H1 (cell line): ENCODE results near the gene SLC9A3. TPM values are rescaled to one million over a fixed set of nuclear protein-coding genes. Genes with fewer than 3 reads are reported as not detected.

Source experiments
- CTCF ChIA-PET: fragments of 300-600 bp; sonication (Branson Sonifier 250); formaldehyde crosslinking; loops from one replicate; lab custom pipeline; 2021; ENCODE audit not compliant: partially characterized antibody; lab: Charles Lee
- POLR2A ChIA-PET: fragments of 300-600 bp; sonication (Branson Sonifier 250); formaldehyde crosslinking; loops from one replicate; lab custom pipeline; 2021; ENCODE audit warnings: inconsistent platforms; ENCODE audit not compliant: partially characterized antibody; lab: Charles Lee
- DNase-seq, 2 experiments: peaks; one replicate each; pipeline versions ENCODE4 v3.0.0 to v3.0.0-alpha.2; 2010 to 2022; ENCODE audit warnings: low spot score in 2 of 2, low read depth in 1 of 2, mixed read lengths in 1 of 2
- FAIRE-seq: peaks from 2 replicates; lab custom pipeline; 2011; peaks lifted over from hg19 to GRCh38; lab: Jason Lieb, UNC
- H2AFZ ChIP-seq: 2 replicates; pipeline ENCODE4 v1.8.1; 2012; ENCODE audit warnings: low read length, inconsistent platforms
- H2AK5ac ChIP-seq: 2 replicates; pipeline ENCODE4 v1.6.1; 2013; ENCODE audit warnings: low read depth, low read length
- H2BK120ac ChIP-seq: replicated peaks from 2 replicates; pipeline ENCODE3; 2013; ENCODE audit warnings: low read depth, low read length, inconsistent platforms
- H2BK12ac ChIP-seq: 2 replicates; pipeline ENCODE4 v1.6.1; 2013; ENCODE audit warnings: low read depth, low read length
- H2BK15ac ChIP-seq: 2 replicates; pipeline ENCODE4 v1.6.1; 2013; ENCODE audit warnings: low read length
- H2BK20ac ChIP-seq: 2 replicates; pipeline ENCODE4 v1.6.1; 2013; ENCODE audit warnings: low read length
- H2BK5ac ChIP-seq: 2 replicates; pipeline ENCODE4 v1.6.1; 2013; ENCODE audit warnings: low read depth, low read length
- H3K14ac ChIP-seq: 2 replicates; pipeline ENCODE4 v1.6.1; 2013; ENCODE audit warnings: inconsistent platforms; ENCODE audit not compliant: insufficient read length
- H3K18ac ChIP-seq: 2 replicates; pipeline ENCODE4 v1.6.1; 2013; ENCODE audit warnings: low read length; ENCODE audit errors: extremely low read depth
- H3K23ac ChIP-seq: 2 replicates; pipeline ENCODE4 v1.6.1; 2013; ENCODE audit warnings: inconsistent platforms; ENCODE audit not compliant: insufficient read length
- H3K23me2 ChIP-seq: 2 replicates; pipeline ENCODE4 v1.6.1; 2013; ENCODE audit warnings: low read depth, low read length
- H3K27ac ChIP-seq: 2 replicates; pipeline ENCODE4 v1.6.1; 2011; ENCODE audit warnings: low read depth, low read length, inconsistent platforms
- H3K27me3 ChIP-seq, 4 experiments: replicated peaks in 1 of 4; 1 replicate in 1 of 4; 2 replicates in 3 of 4; pipeline versions ENCODE4 v1.6.1 to v1.8.1; 2011 to 2013; ENCODE audit warnings: low read length in 3 of 4, mild to moderate bottlenecking in 3 of 4, inconsistent platforms in 2 of 4, mixed read lengths in 2 of 4, moderate library complexity in 1 of 4; ENCODE audit not compliant: control insufficient read depth in 3 of 4, insufficient read depth in 3 of 4; ENCODE audit errors: extremely low read depth in 1 of 4
- H3K36me3 ChIP-seq, 4 experiments: 2 replicates each; pipeline versions ENCODE4 v1.6.1 to v1.8.1; 2011 to 2013; ENCODE audit warnings: mild to moderate bottlenecking in 4 of 4, low read length in 3 of 4, moderate library complexity in 2 of 4, control low read depth in 1 of 4, inconsistent platforms in 1 of 4; ENCODE audit not compliant: insufficient read depth in 4 of 4, control insufficient read depth in 2 of 4
- H3K4ac ChIP-seq: replicated peaks from 2 replicates; pipeline ENCODE3; 2013; ENCODE audit warnings: low read length, low read depth, mixed read lengths, inconsistent platforms; ENCODE audit not compliant: insufficient read length
- H3K4me1 ChIP-seq, 4 experiments: replicated peaks in 1 of 4; 1 replicate in 1 of 4; 2 replicates in 3 of 4; pipeline versions ENCODE4 v1.6.1 to v1.8.1; 2011 to 2013; ENCODE audit warnings: low read length in 3 of 4, inconsistent platforms in 2 of 4, mixed read lengths in 1 of 4; ENCODE audit not compliant: insufficient read depth in 4 of 4, control insufficient read depth in 3 of 4
- H3K4me2 ChIP-seq, 2 experiments: 2 replicates each; pipeline versions ENCODE4 v1.6.1 to v1.8.1; 2011 to 2013; ENCODE audit warnings: low read depth in 2 of 2, low read length in 2 of 2, control low read depth in 1 of 2, inconsistent platforms in 1 of 2, mild to moderate bottlenecking in 1 of 2; ENCODE audit not compliant: insufficient read depth in 1 of 2
- H3K4me3 ChIP-seq, 4 experiments: fragments of 200-600, 300-600 bp in 1 of 4; sonication (generic), shearing (Covaris generic), sonication (Bioruptor Twin) in 1 of 4; 2 replicates each; pipeline versions ENCODE4 v1.5.1 to v1.8.1; 2011 to 2016; ENCODE audit warnings: low read length in 4 of 4, low read depth in 3 of 4, control low read depth in 2 of 4, inconsistent platforms in 2 of 4, mild to moderate bottlenecking in 2 of 4, mixed read lengths in 1 of 4, moderate library complexity in 1 of 4; ENCODE audit not compliant: insufficient read depth in 2 of 4; ENCODE audit errors: extremely low read depth in 1 of 4
- H3K56ac ChIP-seq: replicated peaks from 2 replicates; pipeline ENCODE3; 2013; ENCODE audit warnings: low read depth, mild to moderate bottlenecking, mixed read lengths, low read length, inconsistent platforms; ENCODE audit not compliant: insufficient read length
- H3K79me1 ChIP-seq: 2 replicates; pipeline ENCODE4 v1.6.1; 2013; ENCODE audit warnings: low read depth, low read length, control low read depth
- H3K79me2 ChIP-seq, 2 experiments: 2 replicates each; pipeline versions ENCODE4 v1.6.1 to v1.8.1; 2012 to 2013; ENCODE audit warnings: low read length in 2 of 2, mild to moderate bottlenecking in 2 of 2, inconsistent platforms in 1 of 2; ENCODE audit not compliant: insufficient read depth in 2 of 2, control insufficient read depth in 1 of 2
- H3K9ac ChIP-seq, 4 experiments: replicated peaks in 1 of 4; 1 replicate in 1 of 4; 2 replicates in 3 of 4; pipeline versions ENCODE4 v1.6.1 to v1.8.1; 2011 to 2013; ENCODE audit warnings: low read depth in 3 of 4, low read length in 3 of 4, control low read depth in 2 of 4, mild to moderate bottlenecking in 2 of 4, moderate library complexity in 2 of 4, inconsistent platforms in 1 of 4; ENCODE audit errors: extremely low read depth in 1 of 4
- H3K9me3 ChIP-seq, 2 experiments: 2 replicates each; pipeline versions ENCODE4 v1.6.1 to v1.8.1; 2012 to 2013; ENCODE audit warnings: mild to moderate bottlenecking in 2 of 2, moderate library complexity in 2 of 2, control low read depth in 1 of 2, inconsistent platforms in 1 of 2, low read depth in 1 of 2, low read length in 1 of 2, mixed read lengths in 1 of 2; ENCODE audit not compliant: insufficient read depth in 2 of 2
- H4K20me1 ChIP-seq, 2 experiments: replicated peaks in 1 of 2; 2 replicates each; pipeline versions ENCODE3 to v1.8.1; 2011 to 2013; ENCODE audit warnings: inconsistent platforms in 2 of 2, low read length in 2 of 2, mild to moderate bottlenecking in 1 of 2; ENCODE audit not compliant: insufficient read depth in 2 of 2, control insufficient read depth in 1 of 2
- H4K5ac ChIP-seq: 2 replicates; pipeline ENCODE4 v1.6.1; 2013; ENCODE audit warnings: low read length, low read depth, mixed read lengths, inconsistent platforms; ENCODE audit not compliant: insufficient read length
- H4K8ac ChIP-seq: 2 replicates; pipeline ENCODE4 v1.8.0; 2013; ENCODE audit warnings: mild to moderate bottlenecking, moderate library complexity, low read length, inconsistent platforms; ENCODE audit not compliant: insufficient read depth; ENCODE audit errors: extremely low read depth
- H4K91ac ChIP-seq: replicated peaks from 2 replicates; pipeline ENCODE3; 2013; ENCODE audit warnings: low read length, mixed read lengths, inconsistent platforms; ENCODE audit not compliant: insufficient read length
- RNF2 ChIP-seq: fragments of 200-900, 300-1000 bp; sonication (generic); IDR thresholded peaks from 2 replicates; pipeline ENCODE4 v1.7.1; 2016; ENCODE audit warnings: borderline replicate concordance, low read depth, mild to moderate bottlenecking, antibody characterized with exemption, low read length; ENCODE audit not compliant: poor library complexity, severe bottlenecking; ENCODE audit errors: missing control alignments
- WGBS, 2 experiments: shearing (Covaris generic) in 1 of 2; methylation state at CpG; one replicate each; pipeline versions ENCODE4 v1.1.6 to v1.1.7; 2013 to 2015; ENCODE audit warnings: low lambda C conversion rate in 2 of 2, mixed read lengths in 2 of 2, inconsistent platforms in 1 of 2, low coverage in 1 of 2, missing lambda C conversion rate in 1 of 2; ENCODE audit not compliant: insufficient replicate concordance in 2 of 2, insufficient coverage in 1 of 2, insufficient read length in 1 of 2; ENCODE audit errors: extremely low coverage in 1 of 2, missing lambda C conversion rate in 1 of 2; 5-methylcytosine and 5-hydroxymethylcytosine counted together
- polyA plus RNA-seq, 7 experiments: library from polyadenylated mRNA; depleted of rRNA in 3 of 7; stranded (reverse) in 5 of 7; unstranded in 2 of 7; fragments of >200 nt in 5 of 7; fragments of 200-250 nt in 2 of 7; gene quantifications; 1 replicate in 5 of 7; 2 replicates in 1 of 7; 4 replicates in 1 of 7; pipeline versions ENCODE4 v1.2.1 to v1.2.3, GENCODE V29; 2011 to 2013; ENCODE audit warnings: missing spikeins in 2 of 7, mixed read lengths in 2 of 7
- total RNA-seq: library from RNA; stranded (reverse); fragmentation: NEBNext Ultra II Directional; extraction: Animal tissue kit (Norgen Biotek cat#: 25700); gene quantifications from 2 replicates; pipeline ENCODE4 v1.2.1, GENCODE V29; 2021
- TF ChIP-seq, protein P1 (sequence below): IDR thresholded peaks from 2 replicates; pipeline ENCODE4 v1.6.1; 2012; ENCODE audit warnings: inconsistent platforms

SLC9A3 gene
- total and polyA plus RNA-seq, 2 of the 8 experiments (the other 6 are each of a cell fraction or from before 2014, with no cell fraction given), result 0.95 to 1.0 TPM

DNA sequence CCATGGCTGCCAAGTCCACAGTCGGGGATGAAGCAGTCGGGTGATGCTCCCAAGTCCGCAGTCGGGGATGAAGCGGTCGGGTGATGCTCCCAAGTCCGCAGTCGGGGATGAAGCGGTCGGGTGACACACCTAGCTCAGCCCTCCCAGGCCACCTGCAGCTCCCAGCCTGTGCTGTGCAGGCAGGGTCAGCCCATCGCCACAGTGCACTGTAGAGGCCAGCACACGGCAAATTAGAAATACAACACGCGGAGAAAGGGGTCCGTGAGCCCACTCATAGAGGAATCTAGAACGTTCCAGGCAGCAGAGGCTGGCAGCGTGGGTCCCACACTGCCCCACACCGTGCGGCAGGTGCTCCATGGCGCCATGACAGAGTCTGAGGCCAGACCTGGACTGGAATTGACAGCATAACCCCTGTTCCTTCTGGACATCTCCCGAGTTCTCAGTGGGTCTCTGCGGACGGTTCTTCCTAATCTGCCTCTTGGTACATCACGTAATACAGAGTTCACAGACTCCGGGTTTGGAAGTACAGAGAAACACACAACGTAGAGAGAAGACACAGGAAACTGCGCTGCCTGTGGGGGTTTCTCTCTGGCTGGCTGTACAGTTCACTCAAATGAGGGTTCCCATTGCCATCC, 89.0 kb downstream of the SLC9A3 start:
- peaks cover 0 to 2% of the 10 kb centered on the region in 2 experiments for H4K20me1 ChIP-seq
- POLR2A ChIA-PET, result interaction anchor here (1.3 kb wide), 1 partner anchor 36 kb away, joined by 3 read pairs; no protein-coding TSS in a partner anchor
- no peaks in the 10 kb centered on the region for H3K23me2 ChIP-seq
- no peak overlapping the region for H4K8ac ChIP-seq
- H3K27ac ChIP-seq, result no peak overlapping the region
- H3K56ac ChIP-seq, result no peak overlapping the region
- H3K9ac ChIP-seq, result no peak overlapping the region
- H4K5ac ChIP-seq, result no peak overlapping the region
- H3K79me2 ChIP-seq, result no peaks in the 10 kb centered on the region
- H2BK20ac ChIP-seq, result no peak overlapping the region
- H3K4me2 ChIP-seq, result no peak overlapping the region
- H2BK12ac ChIP-seq, result no peak overlapping the region
- no peaks in the 10 kb centered on the region; a peak in 1 of 7 replicates for H3K4me1 ChIP-seq
- no peaks in the 10 kb centered on the region for H3K79me1 ChIP-seq
- no peak overlapping the region for H3K23ac ChIP-seq
- H2BK15ac ChIP-seq, result no peak overlapping the region
- H3K4me3 ChIP-seq, result no peak overlapping the region
- H2BK5ac ChIP-seq, result no peak overlapping the region
- DNase-seq (no peak), FAIRE-seq (no peak)
- H2AK5ac ChIP-seq, result no peak overlapping the region
- H2AFZ ChIP-seq, result no peak overlapping the region
- no peak for TF ChIP-seq RNF2
- TF ChIP-seq, protein P1, sequence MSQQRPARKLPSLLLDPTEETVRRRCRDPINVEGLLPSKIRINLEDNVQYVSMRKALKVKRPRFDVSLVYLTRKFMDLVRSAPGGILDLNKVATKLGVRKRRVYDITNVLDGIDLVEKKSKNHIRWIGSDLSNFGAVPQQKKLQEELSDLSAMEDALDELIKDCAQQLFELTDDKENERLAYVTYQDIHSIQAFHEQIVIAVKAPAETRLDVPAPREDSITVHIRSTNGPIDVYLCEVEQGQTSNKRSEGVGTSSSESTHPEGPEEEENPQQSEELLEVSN, result no peak
- no peak overlapping the region for H3K4ac ChIP-seq
- 93% methylated on average over 27 of the region's 27 CpGs; no CpG with 5 or more reads in 1 of the 2 experiments for WGBS, 2 experiments
- H2BK120ac ChIP-seq, result no peak overlapping the region
- no peak overlapping the region for H3K18ac ChIP-seq
- H3K36me3 ChIP-seq, result no peaks in the 10 kb centered on the region
- no peaks in the 10 kb centered on the region for H3K9me3 ChIP-seq
- H4K91ac ChIP-seq, result no peak overlapping the region
- CTCF ChIA-PET, result interaction anchor here (0.6 to 9.7 kb wide), 16 partner anchors 9 to 248 kb away, joined by 3 to 99 read pairs (median 4); no protein-coding TSS in a partner anchor
- H3K27me3 ChIP-seq, result no peaks in the 10 kb centered on the region
- H3K14ac ChIP-seq, result no peak overlapping the region
